Subcutaneous abdominal adipose tissue (tissue), 5 donors: Measurements from ENCODE around the gene DCAF11.

Experiments used
- H3K27ac ChIP-seq: one replicate; pipeline ENCODE4 v1.7.0; 2013; ENCODE audit warnings: low read depth, mild to moderate bottlenecking, inconsistent platforms, low read length, moderate library complexity
- H3K27me3 ChIP-seq, 5 donors: one replicate each; pipeline ENCODE4 v1.7.0; 2013; ENCODE audit warnings: low read length in 5 of 5, inconsistent platforms in 1 of 5; ENCODE audit not compliant: control insufficient read depth in 5 of 5, insufficient read depth in 4 of 5
- H3K36me3 ChIP-seq, 5 donors: one replicate each; pipeline ENCODE4 v1.7.0; 2013; ENCODE audit warnings: low read length in 5 of 5; ENCODE audit not compliant: control insufficient read depth in 5 of 5, insufficient read depth in 5 of 5
- H3K4me1 ChIP-seq, 5 donors: one replicate each; pipeline ENCODE4 v1.7.0; 2013; ENCODE audit warnings: low read length in 5 of 5, mild to moderate bottlenecking in 3 of 5, moderate library complexity in 1 of 5; ENCODE audit not compliant: control insufficient read depth in 5 of 5, insufficient read depth in 5 of 5
- H3K4me3 ChIP-seq, 5 donors: one replicate each; pipeline ENCODE4 v1.7.0; 2013; ENCODE audit warnings: low read length in 5 of 5, low read depth in 1 of 5
- H3K9ac ChIP-seq, 5 donors: one replicate each; pipeline ENCODE4 v1.7.0; 2013; ENCODE audit warnings: low read length in 5 of 5, mild to moderate bottlenecking in 4 of 5, moderate library complexity in 3 of 5
- H3K9me3 ChIP-seq, 5 donors: one replicate each; pipeline ENCODE4 v1.7.0; 2013; ENCODE audit warnings: low read length in 5 of 5; ENCODE audit not compliant: control insufficient read depth in 5 of 5
- donor health status: healthy.
- donor health status: healthy.
- donor health status: healthy.
- donor health status: healthy.
- donor health status: healthy.

DCAF11 gene

DNA sequence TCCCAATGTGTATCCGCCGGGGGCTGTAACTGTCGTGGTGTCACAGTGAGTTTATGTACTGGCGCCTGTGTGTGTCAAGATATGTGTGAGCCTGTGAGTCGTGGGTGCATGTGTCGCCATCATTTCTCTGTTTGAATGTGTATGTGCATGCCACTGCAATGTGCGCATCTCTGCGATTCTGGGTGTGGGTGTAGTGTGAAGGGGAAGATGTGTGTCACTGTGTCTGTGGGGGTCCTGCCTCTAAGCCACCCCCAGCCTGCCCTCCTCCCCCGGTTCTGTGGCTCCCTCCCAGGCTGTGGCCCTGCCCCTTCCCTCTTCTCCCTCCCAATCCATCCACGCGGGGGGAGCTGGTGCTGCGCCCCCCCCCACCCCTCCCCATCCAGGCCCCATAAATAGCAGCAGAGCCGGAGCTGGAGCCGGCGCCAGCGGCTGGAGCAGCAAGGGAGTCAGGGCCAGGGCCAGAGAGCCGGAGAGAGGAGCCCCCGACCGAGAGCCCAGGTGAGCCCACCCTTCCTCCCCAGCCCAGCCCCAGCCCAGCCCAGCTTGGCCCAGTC lies 43.4 kb upstream of the DCAF11 start, which contains the start of gene CPNE6:
Gene CPNE6 (plus strand): TSS at position 419 of the 554 bp plus-strand sequence. CDS start 1,375 bp downstream, outside the sequence.
- H3K27me3 ChIP-seq: peaks cover 19 to 29% (median 23%) of the 10 kb centered on the region in 5 donors
- no peak within 1 kb of the TSS for H3K4me3 ChIP-seq
- H3K9ac ChIP-seq: no peak within 1 kb of the TSS
- H3K4me1 ChIP-seq: peaks cover 0 to 8% (median 0%) of the 10 kb centered on the region in 5 donors
- H3K27ac ChIP-seq: no peak within 1 kb of the TSS
- no peaks in the 10 kb centered on the region for H3K9me3 ChIP-seq
- no peaks in the 10 kb centered on the region for H3K36me3 ChIP-seq

GRCh38 chr14:24071836-24072430 lies 42.6 kb upstream of the DCAF11 start:
- no peaks in the 10 kb centered on the region for H3K9me3 ChIP-seq
- peaks cover 0 to 8% (median 0%) of the 10 kb centered on the region in 5 donors for H3K4me1 ChIP-seq
- no peak overlapping the region for H3K27ac ChIP-seq
- H3K4me3 ChIP-seq: no peak overlapping the region
- H3K27me3 ChIP-seq: peaks cover 19 to 30% (median 27%) of the 10 kb centered on the region in 5 donors
- H3K36me3 ChIP-seq: no peaks in the 10 kb centered on the region
- H3K9ac ChIP-seq: no peak overlapping the region

DNA sequence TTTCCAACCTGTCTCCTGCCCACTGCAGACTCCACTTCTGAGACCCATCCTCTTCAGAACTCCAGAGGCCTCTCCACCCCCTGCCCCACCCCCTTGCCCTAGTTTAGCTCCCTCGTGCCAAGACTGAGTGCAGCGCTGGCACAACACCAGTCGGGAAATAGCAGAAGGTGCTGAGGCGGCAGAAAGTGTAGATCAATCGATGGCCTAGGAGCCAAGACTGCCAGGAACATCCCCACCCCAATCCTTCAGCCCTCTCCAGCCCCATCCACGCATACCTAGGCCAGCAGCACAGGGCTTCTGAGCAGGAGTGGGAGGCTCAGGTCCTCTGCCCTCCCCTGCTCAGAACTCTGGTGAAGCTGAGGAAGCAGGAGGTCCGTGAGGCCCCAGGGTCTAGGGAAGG lies 42.1 kb upstream of the DCAF11 start:
- H3K4me3 ChIP-seq: no peak overlapping the region
- no peak overlapping the region for H3K9ac ChIP-seq
- H3K27ac ChIP-seq: no peak overlapping the region
- H3K9me3 ChIP-seq: no peaks in the 10 kb centered on the region
- H3K36me3 ChIP-seq: no peaks in the 10 kb centered on the region
- H3K27me3 ChIP-seq: peaks cover 19 to 35% (median 27%) of the 10 kb centered on the region in 5 donors
- peaks cover 0 to 5% (median 0%) of the 10 kb centered on the region in 5 donors for H3K4me1 ChIP-seq

GRCh38 chr14:24072881-24073877 lies 41.4 kb upstream of the DCAF11 start:
- Histone ChIP-seq H3K9ac (no peak overlapping the region), H3K4me3 (no peak overlapping the region), H3K36me3 (no peaks in the 10 kb centered on the region), H3K9me3 (no peaks in the 10 kb centered on the region), H3K27ac (no peak overlapping the region), H3K27me3 (peaks cover 19 to 37% (median 27%) of the 10 kb centered on the region in 5 donors), H3K4me1 (no peaks in the 10 kb centered on the region)

- peaks cover 19 to 37% (median 27%) of the 10 kb centered on the region in 5 donors for H3K27me3 ChIP-seq
- no peak overlapping the region for H3K9ac ChIP-seq
- H3K9me3 ChIP-seq: no peaks in the 10 kb centered on the region
- no peak overlapping the region for H3K4me3 ChIP-seq
- no peak overlapping the region for H3K27ac ChIP-seq
- H3K4me1 ChIP-seq: no peaks in the 10 kb centered on the region
- no peaks in the 10 kb centered on the region for H3K36me3 ChIP-seq
Observed at GRCh38 chr14:24074625-24075484, 39.7 kb upstream of the DCAF11 start.

GRCh38 chr14:24075485-24076301 lies 38.9 kb upstream of the DCAF11 start:
- Histone ChIP-seq H3K36me3 (no peaks in the 10 kb centered on the region), H3K9me3 (no peaks in the 10 kb centered on the region), H3K9ac (no peak overlapping the region), H3K4me1 (peaks cover 0 to 4% (median 1%) of the 10 kb centered on the region in 5 donors), H3K27me3 (peaks cover 16 to 39% (median 20%) of the 10 kb centered on the region in 5 donors), H3K27ac (no peak overlapping the region), H3K4me3 (no peak overlapping the region)

- H3K27ac ChIP-seq: no peak overlapping the region
- H3K9me3 ChIP-seq: no peaks in the 10 kb centered on the region
- no peak overlapping the region for H3K9ac ChIP-seq
- no peak overlapping the region for H3K4me3 ChIP-seq
- peaks cover 0 to 9% (median 6%) of the 10 kb centered on the region in 5 donors for H3K4me1 ChIP-seq
- H3K36me3 ChIP-seq: no peaks in the 10 kb centered on the region
- peaks cover 13 to 33% (median 19%) of the 10 kb centered on the region in 5 donors for H3K27me3 ChIP-seq
Observed at GRCh38 chr14:24076302-24076601, 38.3 kb upstream of the DCAF11 start.

DNA sequence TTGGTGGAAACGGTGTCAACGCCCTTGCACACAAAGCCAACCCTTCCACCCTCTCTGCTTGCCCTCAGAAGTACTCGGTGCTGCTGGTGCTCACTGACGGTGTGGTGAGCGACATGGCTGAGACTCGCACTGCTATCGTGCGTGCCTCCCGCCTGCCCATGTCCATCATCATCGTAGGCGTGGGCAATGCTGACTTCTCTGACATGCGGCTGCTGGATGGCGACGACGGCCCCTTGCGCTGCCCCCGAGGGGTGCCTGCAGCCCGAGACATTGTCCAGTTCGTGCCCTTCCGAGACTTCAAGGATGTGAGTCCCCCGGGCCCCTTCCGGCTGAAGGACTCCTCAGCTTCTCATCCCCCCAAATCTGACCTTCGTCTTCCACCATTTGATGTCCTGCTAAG lies 37.5 kb upstream of the DCAF11 start:
- Histone ChIP-seq H3K27ac (no peak overlapping the region), H3K9ac (no peak overlapping the region), H3K9me3 (no peaks in the 10 kb centered on the region), H3K27me3 (peaks cover 8 to 29% (median 15%) of the 10 kb centered on the region in 5 donors), H3K4me3 (no peak overlapping the region), H3K36me3 (no peaks in the 10 kb centered on the region), H3K4me1 (peaks cover 0 to 15% (median 13%) of the 10 kb centered on the region in 5 donors)

DNA sequence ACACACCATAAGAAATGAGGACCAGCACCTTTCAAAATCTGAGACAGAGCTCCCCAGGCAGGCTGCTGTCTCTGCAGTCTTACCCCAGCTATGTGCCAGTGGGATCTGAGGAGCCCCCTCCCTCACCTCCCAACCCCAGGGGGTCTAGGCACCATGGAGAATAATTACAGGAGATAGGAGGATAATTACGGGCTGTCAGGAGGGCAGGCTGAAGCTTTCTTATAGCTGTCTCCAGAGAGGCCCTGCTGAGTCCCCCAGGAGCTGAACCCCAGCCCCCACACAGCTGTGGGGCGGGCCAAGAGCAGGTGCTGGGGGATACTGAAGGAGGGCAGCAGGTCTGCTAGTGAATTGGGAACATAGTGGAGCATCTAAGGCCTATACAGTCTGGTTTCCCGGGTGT lies 36.4 kb upstream of the DCAF11 start:
- peaks cover 2 to 22% (median 4%) of the 10 kb centered on the region in 5 donors for H3K27me3 ChIP-seq
- H3K9me3 ChIP-seq: no peaks in the 10 kb centered on the region
- H3K27ac ChIP-seq: no peak overlapping the region
- H3K4me1 ChIP-seq: peaks cover 0 to 15% (median 13%) of the 10 kb centered on the region in 5 donors
- H3K36me3 ChIP-seq: no peaks in the 10 kb centered on the region
- no peak overlapping the region for H3K4me3 ChIP-seq
- no peak overlapping the region for H3K9ac ChIP-seq
